ENCODE results near the gene VPS51.

GRCh38 chr11:65132988-65133700 is 37.1 kb downstream of the VPS51 start:
- no peak for TF ChIP-seq ZSCAN31 (CRISPR knock-in tag; IDR thresholded peaks at IDR 0.05; ENCODE audit: low read depth)
- TF ChIP-seq MLLT10 (CRISPR knock-in tag; IDR thresholded peaks at IDR 0.05) = no peak
- no peak for TF ChIP-seq EZH2 (conservative IDR thresholded peaks at IDR 0.05; ENCODE audit: low read depth, low read length)
- TF ChIP-seq TCF12 (IDR thresholded peaks at IDR 0.05) = no peak
- TF ChIP-seq TCF12 (CRISPR knock-in tag; IDR thresholded peaks at IDR 0.05) = no peak
- no peak for TF ChIP-seq NFRKB (IDR thresholded peaks at IDR 0.05)
- TF ChIP-seq ZNF782 (CRISPR knock-in tag; IDR thresholded peaks at IDR 0.05; ENCODE audit: borderline replicate concordance) = no peak
- no peak for TF ChIP-seq HDAC6 (IDR thresholded peaks at IDR 0.05; ENCODE audit: low read depth, low read length)
- TF ChIP-seq ETV5 (CRISPR knock-in tag; IDR thresholded peaks at IDR 0.05; ENCODE audit: borderline replicate concordance) = no peak
- TF ChIP-seq SOX6 (IDR thresholded peaks at IDR 0.05) = no peak
- no peak for TF ChIP-seq SOX6 (CRISPR knock-in tag; IDR thresholded peaks at IDR 0.05)
- no peak for TF ChIP-seq ZNF335 (CRISPR knock-in tag; IDR thresholded peaks at IDR 0.05)
